Type B pancreatic cell (in vitro differentiated cells): ENCODE results near the gene PAK1. TPM values are rescaled to one million over a fixed set of nuclear protein-coding genes. Genes with fewer than 3 reads are reported as not detected.

Experiments used
- DNase-seq: peaks from one replicate; pipeline ENCODE4 v3.0.0; 2021; ENCODE audit warnings: mixed read lengths; ENCODE audit not compliant: unreplicated experiment; ENCODE audit errors: extremely low spot score
- H3K27ac Mint-ChIP-seq: 2 replicates; pipeline ENCODE4 v1.8.0; 2021; ENCODE audit warnings: mild to moderate bottlenecking, mixed read lengths
- H3K27me3 Mint-ChIP-seq: 2 replicates; pipeline ENCODE4 v1.8.0; 2021; ENCODE audit warnings: mixed read lengths
- H3K36me3 Mint-ChIP-seq: 2 replicates; pipeline ENCODE4 v1.8.0; 2021; ENCODE audit warnings: mixed read lengths
- H3K4me1 Mint-ChIP-seq: one replicate; pipeline ENCODE4 v1.8.0; 2021; ENCODE audit warnings: mixed read lengths; ENCODE audit not compliant: unreplicated experiment
- H3K4me3 Mint-ChIP-seq: 2 replicates; pipeline ENCODE4 v1.8.0; 2021; ENCODE audit warnings: mild to moderate bottlenecking, mixed read lengths
- H3K9me3 Mint-ChIP-seq: 2 replicates; pipeline ENCODE4 v1.8.0; 2021; ENCODE audit warnings: mixed read lengths
- CTCF ChIP-seq: fragments of 200-600 bp; sonication (generic); conservative IDR thresholded peaks from 2 replicates; pipeline ENCODE4 v1.5.0; 2021; ENCODE audit warnings: antibody characterized with exemption, mild to moderate bottlenecking
- total RNA-seq: library from RNA; stranded (reverse); gene quantifications from 2 replicates; pipeline ENCODE4 v1.2.1, GENCODE V29; 2021; ENCODE audit warnings: low replicate concordance

PAK1 gene
- total RNA-seq, 1 donor from 2014 or later = 70.3 TPM

DNA sequence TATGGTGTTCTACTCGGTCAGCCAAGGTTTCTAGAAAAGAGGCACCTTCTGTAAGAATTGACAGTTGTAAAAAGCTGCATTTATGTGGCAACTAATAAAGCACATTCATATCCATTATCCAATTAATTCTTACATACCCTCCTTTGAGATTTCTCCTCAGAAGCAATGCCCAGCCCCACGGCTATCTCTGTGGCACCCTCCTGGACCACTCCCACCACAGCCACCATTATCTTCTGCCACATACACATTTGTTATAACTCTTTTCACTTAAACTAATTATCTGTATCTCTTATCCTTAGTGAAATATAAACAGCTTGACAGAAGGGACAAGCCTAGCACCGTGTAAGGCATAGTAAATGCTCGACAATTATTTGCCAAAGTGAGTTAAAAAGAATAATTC is 48.5 kb downstream of the PAK1 start:
- Mint-ChIP-seq H3K27ac (no peak overlapping the region), H3K4me3 (no peak overlapping the region), H3K36me3 (no peaks in the 10 kb centered on the region), H3K9me3 (no peaks in the 10 kb centered on the region), H3K4me1 (no peaks in the 10 kb centered on the region), H3K27me3 (no peaks in the 10 kb centered on the region)
- no peak for DNase-seq
- TF ChIP-seq CTCF = no peak

GRCh38 chr11:77424644-77425043 is 49.2 kb downstream of the PAK1 start:
- no peak overlapping the region for H3K4me3 Mint-ChIP-seq
- H3K27ac Mint-ChIP-seq = no peak overlapping the region
- H3K36me3 Mint-ChIP-seq = no peaks in the 10 kb centered on the region
- DNase-seq = no peak
- H3K27me3 Mint-ChIP-seq = no peaks in the 10 kb centered on the region
- TF ChIP-seq CTCF = no peak
- H3K4me1 Mint-ChIP-seq = no peaks in the 10 kb centered on the region
- H3K9me3 Mint-ChIP-seq = no peaks in the 10 kb centered on the region

DNA sequence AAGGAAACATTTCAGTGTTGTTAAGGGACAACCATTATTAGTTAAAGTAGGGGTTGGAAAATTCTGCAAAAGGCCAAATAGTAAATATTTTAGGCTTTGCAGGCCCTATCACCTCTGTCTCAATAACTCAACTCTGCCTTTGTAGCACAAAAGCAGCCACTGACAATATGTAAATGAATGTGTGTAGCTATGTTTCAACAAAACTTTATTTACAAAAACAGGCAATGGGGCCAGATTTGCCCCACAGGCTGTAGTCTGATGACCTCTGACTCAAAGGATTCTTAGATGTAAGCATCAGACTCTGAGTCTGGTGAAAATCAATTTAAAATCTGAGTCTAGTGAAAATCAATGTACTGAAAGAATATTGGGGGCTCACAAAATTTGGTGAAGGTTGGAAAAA is 50.3 kb downstream of the PAK1 start:
- Mint-ChIP-seq H3K27me3 (no peaks in the 10 kb centered on the region), H3K27ac (no peak overlapping the region), H3K36me3 (no peaks in the 10 kb centered on the region), H3K4me3 (no peak overlapping the region), H3K9me3 (no peaks in the 10 kb centered on the region), H3K4me1 (peaks cover 9% of the 10 kb centered on the region)
- DNase-seq = no peak
- no peak for TF ChIP-seq CTCF

DNA sequence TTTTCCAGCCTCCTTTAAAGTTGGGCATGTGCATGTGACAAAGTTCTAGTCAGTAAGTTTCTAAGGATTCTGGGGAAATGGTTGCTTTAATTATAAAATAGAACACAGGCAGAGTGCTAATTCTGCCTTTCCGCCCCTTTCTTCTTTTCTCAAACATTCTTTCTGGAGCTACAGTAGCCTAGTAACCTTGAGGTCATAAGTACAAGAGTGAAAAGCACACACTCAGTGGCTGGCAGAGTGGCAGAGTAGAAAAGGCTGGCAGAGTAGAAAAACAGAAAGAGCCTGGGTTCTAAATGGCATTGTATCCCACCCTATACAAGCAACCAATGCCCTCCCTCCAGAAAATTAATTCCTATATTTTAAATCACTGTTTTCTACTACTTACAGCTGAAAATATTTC is 51.2 kb downstream of the PAK1 start:
- no peak for TF ChIP-seq CTCF
- DNase-seq = no peak
- H3K4me1 Mint-ChIP-seq = peaks cover 14% of the 10 kb centered on the region
- H3K4me3 Mint-ChIP-seq = no peak overlapping the region
- H3K36me3 Mint-ChIP-seq = no peaks in the 10 kb centered on the region
- H3K9me3 Mint-ChIP-seq = no peaks in the 10 kb centered on the region
- no peaks in the 10 kb centered on the region for H3K27me3 Mint-ChIP-seq
- no peak overlapping the region for H3K27ac Mint-ChIP-seq

GRCh38 chr11:77421041-77421723 is 52.7 kb downstream of the PAK1 start:
- Mint-ChIP-seq H3K9me3 (no peaks in the 10 kb centered on the region), H3K27me3 (no peaks in the 10 kb centered on the region), H3K4me3 (no peak overlapping the region), H3K4me1 (peaks cover 14% of the 10 kb centered on the region), H3K27ac (no peak overlapping the region), H3K36me3 (no peaks in the 10 kb centered on the region)
- TF ChIP-seq CTCF = no peak
- no peak for DNase-seq
